ENCODE data around the gene EIF6.
"Not testable (repeated sequence)": the region's sequence is repeated elsewhere in the genome, so short reads cannot be mapped to it uniquely, and the experiment has no call there.

The EIF6 gene

DNA sequence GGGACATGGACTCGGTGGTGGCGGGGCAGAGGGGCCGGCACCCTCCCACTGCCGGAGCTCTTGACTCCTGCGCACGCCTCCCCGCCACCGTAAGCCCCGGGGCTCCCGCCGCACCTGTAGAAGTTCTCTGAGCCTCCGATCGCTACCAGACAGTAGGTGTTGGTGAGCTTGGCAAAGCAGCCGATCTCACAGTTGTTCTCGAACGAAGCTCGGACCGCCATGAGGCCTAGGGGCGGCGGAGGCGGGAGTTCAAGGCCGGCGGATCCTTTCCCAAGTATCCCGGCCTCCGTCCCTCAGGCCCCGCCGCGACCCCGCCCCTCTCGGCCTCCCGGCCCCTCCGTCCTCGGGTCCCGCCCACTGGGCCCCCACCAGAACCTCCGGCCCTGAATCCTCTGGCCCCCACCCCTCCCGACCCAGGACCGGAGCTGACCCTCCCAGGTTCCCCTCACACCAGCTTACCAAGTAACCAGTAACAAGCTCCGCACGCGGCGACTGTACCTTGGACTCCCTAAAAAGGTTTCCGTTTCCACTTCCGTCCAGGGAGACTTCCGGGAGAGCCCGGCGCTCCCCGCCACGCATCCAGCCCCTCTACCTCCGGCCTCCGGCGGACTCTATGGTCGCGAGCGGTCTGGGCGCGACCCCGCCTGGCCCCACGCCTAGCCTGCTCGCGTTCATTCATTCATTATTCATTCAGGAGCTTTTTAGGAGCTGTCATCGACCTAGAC, at the start of gene EIF6:
EIF6 (minus strand) TSS at position 506 of the 725 bp plus-strand sequence; CDS start at position 221, 285 bp downstream.
- peak; percentile 92 for DNase-seq (ENCODE audit: low spot score)

DNA sequence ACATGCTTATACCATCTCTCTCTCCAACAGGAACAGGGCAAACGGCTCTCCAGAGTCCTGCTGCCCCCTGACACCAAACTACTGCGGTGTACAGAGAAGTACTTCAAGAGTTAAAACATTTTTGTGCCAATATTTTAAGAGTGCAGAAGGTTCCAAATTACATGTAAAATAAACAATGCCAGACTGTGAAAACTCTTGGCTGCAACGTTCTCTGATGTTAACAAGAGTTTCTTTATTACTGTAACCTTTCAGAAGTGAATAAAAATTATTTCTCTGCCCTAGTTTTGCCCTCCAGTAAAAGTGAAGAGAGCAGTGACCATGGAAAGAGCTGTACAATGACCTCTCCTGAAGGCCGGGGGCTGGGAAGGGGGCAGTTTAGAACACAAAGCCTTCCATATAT, 49.0 kb upstream of the EIF6 start:
- no peak for DNase-seq (ENCODE audit: low spot score)

DNA sequence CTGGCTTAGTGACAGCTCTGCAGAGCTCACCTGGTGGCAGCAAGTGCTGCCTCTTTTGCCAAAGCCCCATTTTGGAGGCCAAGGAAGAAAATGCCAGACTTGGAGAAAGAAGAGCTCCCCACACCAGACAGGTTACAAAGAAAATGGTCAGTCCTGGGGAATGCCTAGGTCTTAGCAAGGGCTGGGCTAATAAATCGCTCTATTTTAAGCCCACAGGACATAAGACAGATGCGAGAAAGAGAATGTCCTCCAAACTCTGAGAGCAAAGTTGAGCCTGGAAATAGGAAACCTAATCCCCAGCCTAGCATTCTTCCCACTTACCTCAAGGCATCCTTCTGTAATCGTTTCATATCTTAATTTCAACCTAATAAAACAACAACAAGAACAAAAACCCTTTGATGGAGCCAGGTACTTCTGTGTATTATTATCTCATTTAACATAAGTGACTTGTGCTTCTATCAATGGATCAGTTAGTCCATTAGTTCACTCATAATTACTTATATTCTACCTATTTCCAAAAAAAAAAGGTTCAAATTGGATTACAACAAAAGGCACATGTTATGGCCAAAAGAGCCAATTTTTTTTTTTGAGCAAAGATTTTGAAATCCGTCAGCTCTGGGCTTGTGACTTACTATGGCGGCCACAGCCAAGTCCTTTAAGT, 48.1 kb upstream of the EIF6 start:
- no peak for DNase-seq (ENCODE audit: low spot score)

DNA sequence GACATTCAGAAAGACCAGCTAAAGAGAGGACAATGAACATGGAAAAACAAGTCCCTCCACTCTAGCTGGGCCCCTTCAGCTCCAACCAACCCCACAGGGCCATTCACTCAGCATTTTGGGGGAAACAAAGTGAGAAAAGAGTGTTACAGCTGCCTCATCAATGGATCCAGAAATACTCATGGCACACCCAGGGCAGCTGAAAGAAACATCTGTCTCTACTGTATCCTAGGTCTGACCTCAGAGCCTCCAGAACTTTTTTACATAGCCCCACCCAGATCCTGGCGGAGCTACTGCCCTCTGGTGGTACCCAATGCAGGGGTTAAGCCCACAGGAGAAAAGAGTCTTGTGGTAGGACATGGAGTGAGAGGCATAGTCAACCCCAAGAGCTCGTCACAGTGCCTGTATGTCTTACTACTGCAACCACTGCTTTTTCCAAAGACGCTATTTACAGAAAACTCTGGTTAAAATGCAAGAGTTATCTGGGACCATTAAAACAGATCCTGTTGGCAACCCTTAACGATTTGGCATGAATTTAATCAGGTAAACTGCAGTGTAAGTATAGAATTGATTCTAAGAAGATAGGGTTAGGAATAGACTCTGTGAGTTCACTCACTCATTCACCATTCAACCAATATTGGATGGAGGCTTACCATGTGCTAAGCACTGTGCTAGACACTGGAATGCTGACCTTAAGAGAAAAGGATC, 45.0 kb upstream of the EIF6 start:
- DNase-seq (ENCODE audit: low spot score), result peak; percentile 61

DNA sequence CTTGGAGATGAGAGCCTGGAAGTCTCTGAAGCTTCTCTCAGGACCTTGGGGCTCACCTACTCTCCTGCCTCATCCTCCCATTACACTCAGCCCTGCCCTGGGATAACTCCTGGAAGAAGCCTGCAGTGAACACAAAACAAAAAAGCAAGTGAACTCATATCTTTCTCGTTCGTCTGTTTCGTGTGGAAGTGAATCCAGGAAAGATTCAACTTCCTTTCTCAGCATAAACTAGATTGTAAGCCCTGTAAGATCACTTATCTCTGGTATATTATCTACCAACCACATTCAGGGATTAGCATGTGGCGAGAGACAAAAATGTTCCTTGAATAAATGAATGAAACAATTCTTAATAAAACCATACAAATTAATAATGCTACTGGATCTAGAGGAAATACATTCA, 44.1 kb upstream of the EIF6 start:
- DNase-seq (ENCODE audit: low spot score), result no peak

DNA sequence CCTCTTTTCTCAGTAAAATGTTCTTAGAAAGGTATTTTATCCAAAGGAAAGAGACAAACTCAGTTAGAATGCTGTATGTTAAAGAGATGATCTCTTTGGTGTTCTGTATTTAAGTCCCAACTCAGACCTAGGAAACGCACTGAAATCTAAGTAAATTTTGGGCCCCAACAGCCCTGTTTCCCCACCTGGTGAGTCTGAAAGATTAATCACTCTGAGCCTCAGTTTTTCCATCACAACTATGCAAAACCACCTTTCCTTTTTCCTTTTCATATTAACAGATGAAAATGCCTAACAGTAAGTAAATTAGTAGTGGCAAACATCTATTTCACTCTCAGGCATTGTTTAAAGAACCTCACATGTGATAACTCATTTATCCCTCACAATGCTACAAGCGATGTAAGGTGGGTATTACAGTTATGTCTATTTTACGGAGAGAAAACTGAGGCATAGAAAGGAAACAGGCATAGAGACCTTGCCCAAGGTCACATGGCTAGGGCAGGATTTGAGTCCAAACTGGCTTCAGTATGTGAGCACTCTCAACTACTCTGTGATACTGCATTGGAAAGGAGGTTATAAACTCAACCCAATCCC, 43.6 kb upstream of the EIF6 start:
- no peak for DNase-seq (ENCODE audit: low spot score)

DNA sequence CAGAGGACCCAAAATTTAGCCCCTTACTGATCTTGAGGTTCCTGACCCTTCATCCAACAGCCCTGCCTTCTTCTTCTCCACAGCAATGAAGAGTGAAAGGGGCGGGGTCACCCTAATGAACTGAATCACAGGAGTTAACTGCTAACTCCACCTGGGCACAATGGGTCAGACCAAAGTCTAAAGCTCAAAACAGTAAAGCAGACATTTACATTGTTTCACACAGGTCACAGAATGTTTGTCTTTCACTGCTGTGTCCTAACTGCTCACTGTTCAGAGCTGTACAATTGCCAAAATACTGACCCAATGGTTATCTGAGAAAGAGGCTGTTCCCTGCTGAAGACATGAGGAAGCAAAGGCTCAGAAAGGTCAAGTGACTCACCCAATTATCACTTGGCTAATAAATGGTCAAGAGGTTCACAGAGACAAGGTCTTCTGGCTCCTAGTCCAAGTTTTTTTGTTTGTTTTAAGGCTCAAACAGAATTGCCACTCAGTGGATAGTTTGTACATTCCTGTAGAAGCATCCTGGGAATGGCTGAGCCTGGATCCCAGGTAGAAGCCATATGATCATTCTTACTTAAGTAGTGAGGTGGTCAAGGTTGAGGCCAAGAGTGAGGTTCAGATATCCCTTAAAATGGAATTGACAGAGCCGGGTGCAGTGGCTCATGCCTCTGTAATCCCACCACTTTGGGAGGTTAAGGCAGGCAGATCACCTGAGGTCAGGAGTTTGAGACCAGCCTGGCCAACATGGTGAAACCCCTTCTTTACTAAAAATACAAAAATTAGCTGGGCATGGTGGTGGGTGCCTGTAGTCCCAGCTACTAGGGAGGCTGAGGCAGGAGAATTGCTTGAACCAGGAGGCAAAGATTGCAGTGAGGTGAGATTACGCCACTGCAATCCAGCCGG, 42.8 kb upstream of the EIF6 start:
- DNase-seq (ENCODE audit: low spot score), result no peak

DNA sequence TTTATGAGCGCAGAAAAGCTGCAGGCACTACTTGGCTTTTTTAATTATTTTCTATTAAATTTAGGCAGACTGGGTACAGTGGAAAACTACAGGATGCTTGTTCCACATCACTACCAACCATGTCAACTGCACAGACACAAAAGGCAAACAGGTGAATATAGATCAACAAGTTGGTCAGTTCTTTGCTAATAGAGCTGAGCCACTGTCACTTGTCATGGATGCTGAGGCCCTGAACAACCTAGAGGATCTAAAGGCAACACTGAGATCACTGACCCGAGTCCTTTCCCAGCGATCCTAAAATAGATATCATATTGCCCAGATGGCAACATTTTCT, 42.1 kb upstream of the EIF6 start:
- no peak for DNase-seq (ENCODE audit: low spot score)

DNA sequence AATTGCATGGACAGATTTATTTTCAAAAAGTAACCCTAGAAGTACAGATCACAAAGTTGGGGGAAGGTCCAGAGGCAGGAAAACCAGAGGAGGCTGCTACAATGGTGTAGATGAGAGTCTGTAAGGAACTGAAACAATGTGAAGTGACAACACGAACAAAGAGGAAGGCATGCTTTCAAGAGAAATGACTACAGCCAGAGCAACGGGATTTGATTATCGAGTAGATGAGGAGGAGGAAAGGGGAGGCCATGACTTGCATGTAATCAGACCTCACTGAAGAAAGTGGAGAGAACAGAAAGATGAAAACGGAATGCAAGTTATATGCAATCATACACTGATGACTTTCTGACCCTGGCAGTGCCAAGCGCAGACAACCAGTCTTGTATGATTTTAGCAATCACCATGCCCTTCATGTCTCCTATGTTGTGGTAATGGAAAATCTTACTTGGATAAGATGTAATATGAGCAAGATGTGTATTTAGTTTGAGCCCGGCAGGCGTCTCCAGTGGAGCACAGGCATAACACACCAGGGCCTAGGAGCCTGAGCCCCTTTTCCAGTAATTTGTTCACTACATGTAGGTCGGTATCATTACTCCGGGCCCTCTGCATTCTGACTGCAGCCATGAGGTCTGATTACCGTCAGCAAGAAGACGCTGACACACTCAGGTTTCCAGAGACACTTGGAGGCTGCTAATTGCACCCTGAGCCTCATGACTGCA, 41.6 kb upstream of the EIF6 start:
- no peak for DNase-seq (ENCODE audit: low spot score)

DNA sequence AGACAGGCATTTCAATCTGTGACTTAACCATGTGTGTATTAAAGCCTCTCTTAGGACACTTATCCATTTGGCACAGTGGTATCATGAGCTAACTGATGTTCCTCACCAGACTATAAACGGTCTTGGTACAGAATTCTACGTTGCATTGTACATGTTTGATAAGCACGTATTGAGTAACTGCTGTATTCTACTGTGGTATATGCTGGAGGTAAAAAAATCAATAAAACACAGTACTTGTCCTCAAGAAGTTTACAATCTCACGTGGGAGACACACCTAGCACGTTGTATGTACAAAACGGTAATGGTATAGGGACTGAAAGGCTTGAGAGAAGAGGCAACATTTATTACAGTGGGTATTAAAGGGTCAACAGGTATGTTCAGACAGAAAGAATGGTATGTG, 40.8 kb upstream of the EIF6 start:
- no peak for DNase-seq (ENCODE audit: low spot score)

DNA sequence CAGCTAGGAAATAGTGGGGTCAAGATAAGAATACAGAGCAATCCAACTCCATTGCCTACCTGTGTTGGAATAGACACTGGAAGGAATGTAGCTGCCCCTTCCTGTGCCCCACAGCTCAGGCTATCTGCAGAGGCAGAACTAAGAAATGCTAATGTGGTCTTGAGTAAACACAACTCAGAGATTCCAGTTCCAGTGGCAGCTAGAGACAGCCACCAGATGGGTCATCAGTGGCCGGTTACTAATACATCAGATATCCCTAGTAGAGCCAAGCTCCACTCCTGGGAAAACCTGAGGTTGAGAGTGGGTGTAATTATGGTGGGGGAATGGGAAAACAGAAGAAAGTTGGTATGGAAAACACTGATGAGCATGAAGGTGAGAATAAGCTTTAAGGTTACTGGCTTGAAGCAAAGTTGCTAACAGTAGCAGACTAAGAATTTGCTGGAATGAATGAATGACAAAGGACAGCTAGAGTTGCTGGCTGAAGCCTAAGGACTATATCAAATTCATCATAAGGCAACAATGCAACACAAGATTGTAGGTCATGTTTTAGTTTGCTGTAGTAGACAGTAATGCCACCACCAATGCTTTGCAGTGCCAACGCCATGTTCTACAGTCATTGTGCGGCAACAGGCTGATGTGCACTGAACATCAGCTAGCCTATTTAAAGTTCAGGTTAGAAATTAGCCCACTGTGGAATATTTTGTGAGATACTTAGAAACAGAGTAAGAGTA, 36.0 kb upstream of the EIF6 start:
- DNase-seq (ENCODE audit: low spot score), result no peak

DNA sequence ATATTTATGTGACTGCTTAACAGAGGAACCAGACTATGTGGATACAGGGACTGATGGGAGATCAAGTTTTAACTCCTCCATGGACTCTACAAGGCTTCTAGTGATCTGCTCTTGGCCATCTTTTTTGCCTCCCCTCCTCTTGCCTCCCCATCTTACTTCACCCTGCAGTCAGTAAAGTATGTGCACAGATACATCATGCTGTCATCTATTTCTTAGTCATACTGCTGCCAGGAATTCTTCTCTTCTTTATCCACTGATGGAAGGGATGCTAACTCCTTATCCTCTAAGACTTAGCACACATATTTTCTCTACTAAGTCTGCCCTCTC, 35.3 kb upstream of the EIF6 start:
- DNase-seq (ENCODE audit: low spot score), result no peak

DNA sequence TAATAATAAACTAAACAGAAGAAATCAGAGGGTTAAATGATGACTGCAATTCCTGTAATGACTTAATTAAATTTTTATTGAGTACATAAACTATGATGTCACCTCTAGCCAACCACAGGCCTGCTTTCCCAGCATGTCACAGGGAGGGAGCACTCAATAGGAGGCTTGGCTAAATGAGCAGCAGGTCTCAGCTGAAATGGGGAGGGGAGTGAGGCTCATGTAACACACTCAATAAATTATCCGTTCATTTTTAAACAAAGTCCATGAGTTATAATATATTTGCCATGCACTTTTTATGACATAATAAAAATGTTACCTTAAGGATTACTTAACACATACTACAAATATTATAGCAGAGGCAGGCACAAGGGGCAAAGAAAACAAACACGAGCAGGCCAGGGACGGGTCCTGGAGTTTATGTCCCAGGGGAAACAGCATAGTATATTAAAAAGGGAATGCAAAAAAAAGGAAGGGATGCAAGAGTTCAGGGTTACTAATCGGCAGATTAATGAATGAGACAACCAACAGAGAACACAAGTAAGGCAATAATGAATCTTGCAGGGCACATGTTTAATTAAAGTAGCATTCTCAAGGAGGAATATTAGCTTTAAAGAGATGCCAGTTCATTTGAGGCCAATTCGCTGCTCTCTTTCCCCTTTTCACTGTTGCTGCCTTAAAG, 34.8 kb upstream of the EIF6 start:
- DNase-seq (ENCODE audit: low spot score), result no peak

DNA sequence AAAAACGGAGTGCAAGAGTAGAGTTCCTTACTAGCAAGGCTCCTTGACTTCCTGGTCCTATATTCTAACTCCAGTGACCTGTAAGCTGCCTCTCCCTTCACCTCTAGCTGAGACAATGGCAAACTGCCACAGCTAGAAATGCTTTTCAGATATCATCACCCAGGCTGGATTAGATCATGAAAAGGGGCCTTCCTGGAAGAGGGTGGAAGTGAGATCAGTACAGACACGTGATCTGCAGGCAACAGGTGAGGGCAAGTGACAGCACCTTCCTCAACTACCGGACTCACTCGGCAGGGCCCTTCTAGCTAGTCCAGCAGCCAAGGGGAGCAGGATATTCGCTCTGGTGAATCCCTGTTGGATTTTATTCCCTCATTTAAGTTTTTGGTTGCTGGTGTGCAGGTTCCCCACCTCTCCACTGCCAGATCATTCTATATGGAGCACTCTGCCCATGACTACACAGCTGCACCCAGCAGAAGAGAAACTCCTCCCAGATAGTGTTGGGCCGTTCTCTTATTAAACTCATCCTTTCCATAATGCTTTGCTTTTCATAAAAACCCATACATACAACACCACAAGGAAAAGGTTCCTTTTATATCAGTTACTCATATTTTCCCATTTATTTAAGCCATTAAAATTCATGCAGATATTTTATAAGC, 34.1 kb upstream of the EIF6 start:
- no peak for DNase-seq (ENCODE audit: low spot score)

DNA sequence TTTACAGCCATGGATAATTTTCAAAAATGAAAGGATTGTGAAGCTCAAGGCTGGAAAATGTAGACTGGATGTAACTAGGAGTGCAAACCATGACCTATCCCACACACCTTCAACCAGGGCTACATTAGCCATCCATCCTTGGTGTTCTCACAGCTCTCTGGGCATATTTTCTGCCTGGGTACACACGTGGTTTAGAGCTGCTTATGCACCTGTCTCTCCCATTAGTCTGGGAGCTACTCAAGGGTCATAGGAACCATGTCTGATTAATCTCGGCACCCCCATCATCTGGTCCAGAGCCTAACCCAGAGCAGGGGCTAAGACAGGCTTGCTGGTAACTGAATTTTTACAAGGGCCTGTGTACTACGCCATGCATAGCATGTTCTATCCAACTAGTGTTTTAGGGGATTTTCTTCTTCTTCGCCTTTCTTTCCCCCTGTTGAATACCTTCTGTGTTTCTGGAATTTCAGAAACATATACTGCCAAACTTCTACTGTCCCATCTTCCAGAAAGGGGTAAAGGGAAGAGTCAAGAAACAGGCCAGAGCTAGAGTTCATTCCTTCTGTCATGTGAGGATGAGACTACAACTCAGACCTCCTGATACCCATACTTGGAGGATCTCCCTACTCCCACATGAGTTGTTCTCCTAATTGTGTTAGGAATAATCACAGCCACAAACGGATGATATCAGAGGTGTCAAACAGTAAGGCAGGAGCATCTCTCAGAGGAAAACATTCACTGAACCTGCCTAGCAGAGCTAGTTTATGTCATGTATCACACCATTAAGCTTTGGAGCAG, 33.0 kb upstream of the EIF6 start:
- no peak for DNase-seq (ENCODE audit: low spot score)

DNA sequence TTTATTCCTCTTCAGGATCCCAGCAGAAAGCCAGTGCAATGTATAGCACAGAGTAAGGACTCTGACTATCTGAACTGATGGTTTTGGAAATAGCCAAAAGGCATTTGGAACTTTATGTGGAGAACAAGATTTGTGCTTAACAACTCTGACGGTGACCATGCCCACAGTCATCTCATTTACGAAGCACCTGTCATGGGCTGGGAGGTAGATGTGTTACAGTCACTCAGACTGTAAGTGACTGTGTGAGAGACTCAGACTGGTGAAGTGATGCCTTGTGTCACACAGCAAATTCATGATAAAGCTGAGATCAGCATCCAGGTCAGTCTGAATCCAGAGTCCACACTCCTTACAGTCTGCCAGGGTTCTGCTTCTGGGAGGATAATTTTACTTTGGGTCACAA, 31.5 kb upstream of the EIF6 start:
- no peak for DNase-seq (ENCODE audit: low spot score)

DNA sequence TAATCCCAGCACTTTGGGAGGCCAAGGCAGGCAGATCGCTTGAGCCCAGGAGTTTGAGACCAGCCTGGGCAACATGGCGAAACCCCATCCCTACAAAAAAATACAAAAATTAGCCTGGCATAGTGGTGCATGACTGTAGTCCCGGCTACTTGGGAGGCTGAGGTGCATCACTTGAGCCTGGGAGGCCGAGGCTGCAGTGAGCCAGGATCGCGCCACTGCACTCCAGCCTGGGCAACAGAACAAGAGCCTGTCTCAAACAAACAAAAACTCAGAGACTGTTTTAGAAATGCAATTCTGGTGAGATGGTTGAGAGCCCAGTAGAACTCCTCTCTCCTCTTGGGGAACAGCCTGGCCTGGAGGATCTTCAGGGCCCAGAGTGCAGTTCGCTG, 31.1 kb upstream of the EIF6 start:
- not testable (repeated sequence) for DNase-seq (ENCODE audit: low spot score)

DNA sequence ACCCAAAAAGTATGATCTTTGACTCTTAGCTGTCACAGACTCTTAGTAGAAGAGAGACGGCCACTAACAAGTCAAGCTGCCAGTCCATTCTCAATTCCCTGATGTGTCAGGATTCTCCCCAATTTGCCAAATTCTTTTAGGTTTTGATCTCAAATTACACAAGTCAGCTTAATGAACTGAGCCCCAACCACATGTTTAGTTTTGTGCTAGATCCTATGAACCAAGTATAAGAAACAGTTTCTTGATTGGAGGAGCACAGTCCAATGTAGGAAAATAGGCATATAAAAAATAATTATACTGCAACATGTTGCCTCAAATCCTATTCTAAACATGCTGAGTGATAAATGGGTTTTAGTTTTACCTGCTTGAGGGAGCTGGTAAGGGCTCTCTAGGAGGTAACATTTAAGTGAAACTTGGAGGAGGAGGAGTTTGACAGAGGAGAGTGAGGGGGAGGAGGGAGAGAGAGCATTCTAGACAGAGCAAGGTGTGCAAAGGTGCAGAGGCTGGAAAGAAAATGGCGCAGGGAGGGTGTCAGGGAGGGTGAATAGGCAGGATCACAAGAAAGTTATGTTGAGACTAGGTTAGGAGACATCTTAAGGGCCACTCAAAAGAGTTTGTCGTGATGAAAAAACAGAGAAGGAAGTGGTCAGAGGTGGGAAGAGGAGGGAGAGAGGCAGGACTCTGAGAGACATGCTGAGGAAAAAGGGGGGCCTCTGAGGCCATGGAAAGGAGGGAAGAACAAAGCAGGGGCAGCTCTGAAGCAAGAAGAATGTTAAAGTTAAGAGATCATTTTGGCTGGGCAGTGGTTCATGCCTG, 30.5 kb upstream of the EIF6 start:
- no peak for DNase-seq (ENCODE audit: low spot score)

Data from ecto neural progenitor cell (in vitro differentiated cells).